Kasumi-1 (cell line): Measurements from ENCODE around the gene MRPL23.

Source experiments
- DNase-seq, 2 experiments: peaks; one replicate each; lab custom pipeline; 2025; lab: John Stamatoyannopoulos, UW

The MRPL23 gene

GRCh38 chr11:1921574-1922141, 25.5 kb upstream of the MRPL23 start:
- DNase-seq = no peak

DNA sequence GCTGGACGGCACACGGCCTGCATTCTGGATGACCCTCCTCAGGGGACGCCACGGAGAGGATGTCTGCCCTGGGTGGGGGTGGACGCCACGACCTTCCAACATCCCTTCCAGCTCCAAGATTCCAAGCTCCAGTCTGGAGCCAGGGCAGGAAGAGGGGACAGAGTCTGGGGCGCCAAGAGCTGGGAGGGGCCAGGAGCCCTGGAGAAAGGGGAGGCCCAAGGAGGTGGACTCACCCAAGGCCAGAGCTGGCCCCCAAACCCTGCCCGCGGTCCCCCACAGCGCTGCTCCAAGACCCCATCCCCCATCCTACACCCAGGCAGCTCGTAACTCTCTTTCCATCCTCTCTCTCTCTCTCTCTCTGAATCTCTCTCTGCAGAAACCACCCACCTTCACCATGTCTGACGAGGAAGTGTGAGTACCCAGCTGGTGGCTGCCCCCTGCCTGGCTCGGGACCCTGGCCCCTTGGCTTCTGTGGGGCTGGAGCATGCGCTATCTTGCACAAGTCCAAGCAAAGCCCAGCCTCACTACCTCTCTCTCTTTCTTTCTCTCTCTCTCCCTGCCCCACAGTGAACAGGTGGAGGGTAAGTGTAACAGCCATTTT, 24.6 kb upstream of the MRPL23 start:
- no peak for DNase-seq

- no peak for DNase-seq
Observed at GRCh38 chr11:1923201-1923956, 23.8 kb upstream of the MRPL23 start.

DNA sequence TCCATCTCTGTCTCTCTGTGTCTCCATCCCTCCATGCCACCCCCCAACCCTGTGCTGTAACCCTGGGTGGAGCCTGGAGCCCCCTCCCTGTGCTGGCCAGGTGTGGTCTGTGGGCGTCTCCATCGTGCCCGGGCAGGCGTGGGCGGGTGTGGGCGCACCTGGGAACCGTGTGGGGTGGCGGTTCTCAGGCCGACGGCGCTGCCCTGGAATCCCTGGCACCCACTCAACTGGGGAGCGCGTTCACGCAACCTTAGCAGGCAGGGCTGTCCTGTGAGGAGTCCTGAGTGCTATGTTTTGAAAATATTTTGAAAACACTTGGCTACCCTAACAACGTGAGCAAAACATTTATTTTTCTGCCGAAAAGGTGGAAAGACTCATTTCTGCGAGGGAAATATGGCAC, 23.0 kb upstream of the MRPL23 start:
- DNase-seq = no peak

GRCh38 chr11:1924646-1925372, 22.3 kb upstream of the MRPL23 start:
- no peak for DNase-seq

- no peak for DNase-seq
Observed at GRCh38 chr11:1925373-1926155, 21.6 kb upstream of the MRPL23 start.

GRCh38 chr11:1926156-1927025, 20.7 kb upstream of the MRPL23 start:
- no peak for DNase-seq

GRCh38 chr11:1927026-1927847, 19.9 kb upstream of the MRPL23 start:
- DNase-seq = no peak

DNA sequence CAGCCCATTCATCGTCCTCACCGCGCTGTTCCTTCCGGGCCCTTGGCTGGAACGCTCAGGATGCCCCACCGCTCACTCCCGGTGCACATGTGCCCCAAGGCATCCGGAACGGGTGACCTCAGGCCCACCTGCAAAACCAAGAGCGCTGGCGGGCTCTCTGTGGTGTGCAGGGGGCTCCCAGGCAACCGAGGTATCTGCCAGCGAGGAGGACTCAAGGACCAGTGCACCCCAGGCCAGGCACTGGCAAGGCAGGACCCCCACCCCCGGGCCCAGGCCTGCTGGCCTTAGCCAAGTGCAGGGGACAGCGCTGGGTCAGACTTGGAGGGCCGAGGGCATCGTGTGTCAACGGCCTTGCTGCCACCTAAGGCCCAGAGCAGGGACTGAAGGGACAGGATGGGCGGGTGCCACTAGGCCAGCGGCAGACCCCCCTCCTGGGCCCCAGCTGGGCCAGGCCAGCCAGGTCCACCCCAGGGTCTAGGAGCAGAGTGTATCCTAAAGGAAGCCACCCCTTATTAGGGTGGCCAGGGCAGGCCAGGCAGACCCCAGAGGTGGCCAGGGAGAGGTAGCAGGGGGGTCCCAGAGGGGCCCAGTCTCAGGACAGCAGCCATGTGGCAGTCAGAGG, 19.2 kb upstream of the MRPL23 start:
- no peak for DNase-seq

DNA sequence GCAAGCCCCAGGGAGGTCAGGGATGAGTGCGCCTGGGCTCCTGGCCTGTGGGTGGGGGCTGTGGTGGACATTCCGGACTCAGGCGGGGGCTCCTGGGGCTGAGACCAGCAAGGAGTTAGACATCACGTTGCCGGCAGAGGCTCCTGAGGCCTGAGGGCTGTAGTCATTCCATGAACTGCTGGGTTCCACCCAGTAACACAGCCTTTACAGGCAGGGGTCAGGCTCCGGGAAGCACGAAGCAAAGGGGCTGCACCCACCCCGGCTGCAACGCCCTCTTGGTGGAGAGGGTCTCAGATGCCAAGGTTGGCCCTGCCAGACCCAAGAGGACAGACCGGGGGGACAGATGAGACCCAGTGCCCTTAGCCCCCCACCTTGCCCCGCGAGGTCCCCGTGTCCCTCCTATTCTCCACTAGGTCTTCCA, 18.7 kb upstream of the MRPL23 start:
- DNase-seq = no peak

DNA sequence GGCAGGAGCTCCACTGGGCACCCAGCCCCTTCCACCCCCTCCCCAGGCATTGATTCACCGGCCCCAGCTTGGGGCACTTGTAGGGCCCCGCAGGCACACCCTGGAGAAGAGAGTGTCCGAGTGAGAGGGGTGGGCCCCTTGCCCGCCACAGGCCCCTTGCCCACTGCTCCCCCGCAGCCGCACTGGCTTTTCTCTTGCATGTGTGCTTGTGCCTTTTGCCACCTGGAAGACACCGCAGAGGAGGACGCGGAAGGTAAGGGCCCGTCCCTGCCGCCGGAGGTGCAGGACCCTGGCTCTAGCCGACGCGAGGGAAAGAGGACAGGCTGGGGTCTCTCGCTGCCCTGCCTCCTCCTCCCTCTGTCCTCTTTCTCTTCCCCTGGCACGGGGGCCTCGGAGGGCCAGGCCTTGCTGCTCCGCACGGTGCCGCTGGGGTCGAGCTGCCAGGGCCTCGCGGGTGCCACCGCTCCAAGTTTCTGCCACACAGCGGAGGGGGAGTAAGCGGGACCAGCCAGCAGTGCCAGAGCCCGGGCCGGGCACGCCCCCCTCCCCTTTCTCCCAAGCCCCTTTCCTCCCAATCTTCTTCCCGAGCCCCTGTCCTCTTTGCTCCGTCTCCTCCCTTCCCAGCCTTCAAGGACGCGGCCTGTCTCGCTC, 18.1 kb upstream of the MRPL23 start:
- no peak for DNase-seq

GRCh38 chr11:1929621-1930461, 17.3 kb upstream of the MRPL23 start:
- no peak for DNase-seq

GRCh38 chr11:1930462-1930830, 16.7 kb upstream of the MRPL23 start:
- no peak for DNase-seq

GRCh38 chr11:1931341-1932104, 15.6 kb upstream of the MRPL23 start:
- no peak for DNase-seq

GRCh38 chr11:1932105-1932480, 15.0 kb upstream of the MRPL23 start:
- DNase-seq = no peak

DNA sequence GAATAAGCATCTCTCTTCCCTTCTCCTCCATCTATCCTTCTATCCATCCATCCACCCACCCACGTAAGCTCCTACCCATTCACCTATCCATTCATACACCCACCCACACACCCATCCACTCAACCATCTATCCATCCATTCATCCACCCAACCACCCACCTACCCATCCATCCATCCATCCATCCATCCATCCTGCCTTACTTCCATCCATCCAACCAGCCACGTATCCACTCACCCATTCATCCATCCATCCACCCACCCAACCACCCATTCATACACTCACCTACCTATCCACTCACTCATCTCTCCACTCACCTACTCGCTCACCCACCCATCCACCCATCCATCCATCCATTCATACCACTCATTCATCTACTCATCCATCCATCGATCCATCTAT, 14.5 kb upstream of the MRPL23 start:
- no peak for DNase-seq
